ACHN (cell line): ENCODE results near the gene RAI14.
"Not testable (repeated sequence)": the region's sequence is repeated elsewhere in the genome, so short reads cannot be mapped to it uniquely, and the experiment has no call there.

Experiments
- DNase-seq: peaks from one replicate; pipeline ENCODE4 v3.0.0-alpha.2; 2015
- in situ Hi-C: cut with HindIII; loops from 2 replicates; pipeline ENCODE4 v1.10.0; 2017; ENCODE audit warnings: low sequenced_read_pairs, low pct_ligation_motif_present, low pct_unique_long_range_greater_than_20kb

Gene RAI14

GRCh38 chr5:34827588-34828506 is 171.7 kb downstream of the RAI14 start:
- in situ Hi-C loops, result no loop called here
- DNase-seq, result no peak

GRCh38 chr5:34830827-34831226 is 174.7 kb downstream of the RAI14 start:
- in situ Hi-C loops, DNase-seq: not testable (repeated sequence)

- in situ Hi-C loops, result no loop called here
- DNase-seq, result no peak
Observed at GRCh38 chr5:34831303-34831702, 175.2 kb downstream of the RAI14 start.

GRCh38 chr5:34832568-34832967 is 176.4 kb downstream of the RAI14 start:
- in situ Hi-C loops, result no loop called here
- DNase-seq, result no peak

- DNase-seq, result no peak
- in situ Hi-C loops, result no loop called here
Observed at GRCh38 chr5:34833090-34833489, 177.0 kb downstream of the RAI14 start.

- in situ Hi-C loops, result no loop called here
- no peak for DNase-seq
Observed at GRCh38 chr5:34833976-34834793, 178.1 kb downstream of the RAI14 start.

GRCh38 chr5:34834794-34835089 is 178.6 kb downstream of the RAI14 start:
- DNase-seq, result no peak
- in situ Hi-C loops, result no loop called here

GRCh38 chr5:34835664-34836063 is 179.5 kb downstream of the RAI14 start:
- DNase-seq, result no peak
- in situ Hi-C loops, result no loop called here

- in situ Hi-C loops, result no loop called here
- DNase-seq, result peak; percentile 79
Observed at GRCh38 chr5:34838785-34839714, 182.9 kb downstream of the RAI14 start, which contains the start of gene TTC23L. TSS of gene TTC23L (plus strand) at chr5:34839164. CDS start at chr5:34840672, 1,508 bp downstream.

GRCh38 chr5:34841816-34842215 is 185.7 kb downstream of the RAI14 start:
- in situ Hi-C loops, result no loop called here
- no peak for DNase-seq

GRCh38 chr5:34842554-34842953 is 186.4 kb downstream of the RAI14 start:
- in situ Hi-C loops, result no loop called here
- DNase-seq, result no peak

GRCh38 chr5:34843497-34843896 is 187.4 kb downstream of the RAI14 start:
- in situ Hi-C loops, result no loop called here
- no peak for DNase-seq

GRCh38 chr5:34844106-34844505 is 188.0 kb downstream of the RAI14 start:
- no peak for DNase-seq
- in situ Hi-C loops, result no loop called here

- in situ Hi-C loops, result no loop called here
- DNase-seq, result no peak
Observed at GRCh38 chr5:34844999-34845398, 188.9 kb downstream of the RAI14 start.

GRCh38 chr5:34847056-34847455 is 190.9 kb downstream of the RAI14 start:
- in situ Hi-C loops, result no loop called here
- no peak for DNase-seq

- in situ Hi-C loops, result no loop called here
- DNase-seq, result no peak
Observed at GRCh38 chr5:34847552-34847951, 191.4 kb downstream of the RAI14 start.

- in situ Hi-C loops, result no loop called here
- DNase-seq, result no peak
Observed at GRCh38 chr5:34848230-34848629, 192.1 kb downstream of the RAI14 start.

GRCh38 chr5:34849253-34849652 is 193.1 kb downstream of the RAI14 start:
- DNase-seq, result no peak
- in situ Hi-C loops, result no loop called here
